K562 (cell line): ENCODE measurements around the gene NOD2. TPM values are rescaled to one million over a fixed set of nuclear protein-coding genes. Genes with fewer than 3 reads are reported as not detected.

Source experiments
- ATAC-seq: fragments of 200-7000 bp; cut with Tn5 transposase; 3 replicates; pipeline ENCODE4 v1.9.1; 2020; ENCODE audit warnings: moderate library complexity
- BruUV-seq: library from RNA; stranded (reverse); fragments of 400-500 nt; replicated peaks from 2 replicates; lab custom pipeline; 2021; lab: Mats Ljungman, UMichigan
- CTCF ChIA-PET: fragments of 300-600 bp; formaldehyde crosslinking; extraction: SDS; loops from one replicate; lab custom pipeline; 2021; ENCODE audit warnings: low intra/inter-chr PET ratio; lab: Yijun Ruan, JAX
- POLR2A ChIA-PET: fragments of 300-600, 350-650 bp; sonication (Branson Sonifier 250); formaldehyde crosslinking; extraction: SDS; loops from one replicate; lab custom pipeline; 2021; ENCODE audit warnings: antibody characterized with exemption, inconsistent platforms; lab: Yijun Ruan, JAX
- DNase-seq, 4 experiments: peaks; one replicate each; pipeline versions ENCODE4 v3.0.0 to v3.0.0-alpha.2; 2011 to 2018; ENCODE audit warnings: low spot score in 3 of 4, mixed read lengths in 3 of 4; ENCODE audit errors: extremely low read depth in 1 of 4
- FAIRE-seq: peaks from 2 replicates; lab custom pipeline; 2011; peaks lifted over from hg19 to GRCh38; lab: Jason Lieb, UNC
- H2AFZ ChIP-seq: 2 replicates; pipeline ENCODE4 v1.6.0; 2011; ENCODE audit warnings: low read depth, low read length, control low read depth, inconsistent platforms
- H3K27ac ChIP-seq: fragments of 200-600 bp; 3 replicates; pipeline ENCODE4 v1.8.0; 2011; ENCODE audit warnings: low read depth, mild to moderate bottlenecking, control low read depth, inconsistent platforms, low read length, moderate library complexity, mixed read lengths; ENCODE audit errors: extremely low read depth
- H3K27me3 ChIP-seq, 2 experiments: fragments of 300-600 bp in 1 of 2; 2 replicates in 1 of 2; 3 replicates in 1 of 2; pipeline versions ENCODE4 v1.6.0 to v1.8.0; 2011; ENCODE audit warnings: inconsistent platforms in 2 of 2, low read length in 2 of 2, mild to moderate bottlenecking in 1 of 2, mixed read lengths in 1 of 2, moderate library complexity in 1 of 2; ENCODE audit not compliant: control insufficient read depth in 2 of 2, insufficient read depth in 2 of 2
- H3K36me3 ChIP-seq: fragments of 300-600 bp; 3 replicates; pipeline ENCODE4 v1.8.0; 2011; ENCODE audit warnings: mild to moderate bottlenecking, low read length, inconsistent platforms; ENCODE audit not compliant: control insufficient read depth, insufficient read depth
- H3K4me1 ChIP-seq, 2 experiments: fragments of 200-600 bp in 1 of 2; replicated peaks in 1 of 2; 2 replicates in 1 of 2; 3 replicates in 1 of 2; pipeline versions ENCODE4 v1.5.1 to v1.8.0; 2011; ENCODE audit warnings: inconsistent platforms in 2 of 2, low read length in 2 of 2, mild to moderate bottlenecking in 1 of 2, mixed read lengths in 1 of 2, moderate library complexity in 1 of 2; ENCODE audit not compliant: control insufficient read depth in 2 of 2, insufficient read depth in 2 of 2
- H3K4me2 ChIP-seq: 2 replicates; pipeline ENCODE4 v1.6.1; 2011; ENCODE audit warnings: low read length, control low read depth, inconsistent platforms, mixed read lengths; ENCODE audit not compliant: insufficient read depth
- H3K4me3 ChIP-seq: fragments of 200-600 bp; sonication (generic), shearing (Covaris generic); 2 replicates; pipeline ENCODE4 v1.5.1; 2016; ENCODE audit warnings: control low read depth, inconsistent platforms
- H3K79me2 ChIP-seq: fragments of 200-600 bp; 3 replicates; pipeline ENCODE4 v1.8.0; 2011; ENCODE audit warnings: low read length, inconsistent platforms; ENCODE audit not compliant: control insufficient read depth, insufficient read depth
- H3K9ac ChIP-seq, 2 experiments: 2 replicates each; pipeline versions ENCODE4 v1.6.0 to v1.6.1; 2011; ENCODE audit warnings: low read depth in 2 of 2, low read length in 2 of 2, control low read depth in 1 of 2, inconsistent platforms in 1 of 2, mild to moderate bottlenecking in 1 of 2, mixed read lengths in 1 of 2; ENCODE audit not compliant: insufficient read depth in 1 of 2
- H3K9me1 ChIP-seq: one replicate; pipeline ENCODE4 v1.6.0; 2011; ENCODE audit warnings: inconsistent platforms, mild to moderate bottlenecking, low read length, moderate library complexity; ENCODE audit not compliant: control insufficient read depth, insufficient read depth
- H3K9me3 ChIP-seq: replicated peaks from 2 replicates; pipeline ENCODE4 v1.5.1; 2011; ENCODE audit warnings: low read depth, low read length, inconsistent platforms; ENCODE audit not compliant: control insufficient read depth, insufficient read depth
- H4K20me1 ChIP-seq: replicated peaks from 2 replicates; pipeline ENCODE4 v1.6.1; 2011; ENCODE audit warnings: low read length, inconsistent platforms, mixed read lengths; ENCODE audit not compliant: control insufficient read depth, insufficient read depth
- ADNP ChIP-seq: fragments of 200-800 bp; sonication (Bioruptor generic); IDR thresholded peaks from 2 replicates; pipeline ENCODE4 v1.6.1; 2016; ENCODE audit warnings: missing genetic modification characterization, missing compliant biosample characterization
- BACH1 ChIP-seq: fragments of 200-800 bp; sonication (Bioruptor generic); IDR thresholded peaks from 2 replicates; pipeline ENCODE4 v1.6.1; 2016; ENCODE audit warnings: missing genetic modification characterization, missing compliant biosample characterization
- C11orf30 ChIP-seq: fragments of 450-650 bp; IDR thresholded peaks from 2 replicates; pipeline ENCODE4 v1.6.1; 2016; ENCODE audit warnings: low read depth, mild to moderate bottlenecking
- CBFA2T3 ChIP-seq: fragments of 450-650 bp; IDR thresholded peaks from 2 replicates; pipeline ENCODE4 v1.6.1; 2017
- FOXP1 ChIP-seq: sonication (generic); formaldehyde crosslinking; IDR thresholded peaks from 2 replicates; pipeline ENCODE4 v1.8.0; 2022; ENCODE audit warnings: mild to moderate bottlenecking, missing genetic modification reagents
- HNRNPK ChIP-seq: fragments of 200-400 bp; formaldehyde crosslinking; IDR thresholded peaks from one replicate; pipeline ENCODE4 v1.6.1; 2018; ENCODE audit warnings: mild to moderate bottlenecking, low read depth, low read length; ENCODE audit not compliant: poor library complexity, severe bottlenecking
- HNRNPLL ChIP-seq: fragments of 200-400 bp; formaldehyde crosslinking; IDR thresholded peaks from 2 replicates; pipeline ENCODE4 v1.6.1; 2017; ENCODE audit warnings: low read length, low read depth, mild to moderate bottlenecking; ENCODE audit not compliant: poor library complexity, severe bottlenecking
- JUND ChIP-seq, 2 experiments: IDR thresholded peaks; 2 replicates in 1 of 2; 3 replicates in 1 of 2; pipeline ENCODE4 v1.6.1; 2011; ENCODE audit warnings: borderline replicate concordance in 2 of 2, low read depth in 2 of 2, low read length in 2 of 2, improper control_type of control experiment in 1 of 2, missing biosample characterization in 1 of 2, missing genetic modification characterization in 1 of 2, missing genetic modification reagents in 1 of 2
- NFE2L1 ChIP-seq: fragments of 450-650 bp; IDR thresholded peaks from 2 replicates; pipeline ENCODE4 v1.6.1; 2016; ENCODE audit warnings: missing genetic modification characterization, low read depth, mild to moderate bottlenecking, missing compliant biosample characterization, moderate library complexity, borderline replicate concordance
- NUFIP1 ChIP-seq: fragments of 450-650 bp; IDR thresholded peaks from 2 replicates; pipeline ENCODE4 v1.6.1; 2018; ENCODE audit not compliant: partially characterized antibody
- SMAD1 ChIP-seq: fragments of 150-350 bp; IDR thresholded peaks from 2 replicates; pipeline ENCODE4 v1.6.1; 2014; ENCODE audit warnings: low read length, low read depth; ENCODE audit not compliant: partially characterized antibody
- SMARCA4 ChIP-seq: fragments of 450-650 bp; IDR thresholded peaks from 2 replicates; pipeline ENCODE4 v1.6.1; 2016
- STAG1 ChIP-seq: sonication (generic); formaldehyde crosslinking; IDR thresholded peaks from 2 replicates; pipeline ENCODE4 v1.5.0; 2020; ENCODE audit warnings: missing genetic modification reagents, borderline replicate concordance
- STAT5B ChIP-seq: fragments of 250-450 bp; sonication (Bioruptor Pico); IDR thresholded peaks from 2 replicates; pipeline ENCODE4 v1.8.0; 2021; ENCODE audit warnings: mild to moderate bottlenecking, inconsistent platforms
- XRCC5 ChIP-seq: fragments of 200-400 bp; formaldehyde crosslinking; IDR thresholded peaks from 2 replicates; pipeline ENCODE4 v1.6.1; 2017; ENCODE audit warnings: low read depth, mild to moderate bottlenecking, low read length
- ZNF316 ChIP-seq: fragments of 450-650 bp; IDR thresholded peaks from 2 replicates; pipeline ENCODE4 v1.6.1; 2016
- ZNF444 ChIP-seq: fragments of 250-450 bp; sonication (Bioruptor Pico); IDR thresholded peaks from 2 replicates; pipeline ENCODE4 v1.4.0; 2020; ENCODE audit warnings: mild to moderate bottlenecking, moderate library complexity
- ZNF830 ChIP-seq: fragments of 250-450 bp; sonication (Bioruptor Pico); IDR thresholded peaks from 2 replicates; pipeline ENCODE4 v1.5.0; 2021; ENCODE audit warnings: mild to moderate bottlenecking
- WGBS: fragments of 100-300 bp; shearing (Covaris generic); methylation state at CpG from one replicate; pipeline ENCODE4 v1.1.6; 2016; ENCODE audit warnings: low coverage, mixed read lengths; ENCODE audit not compliant: insufficient coverage; ENCODE audit errors: missing lambda C conversion rate; 5-methylcytosine and 5-hydroxymethylcytosine counted together
- in situ Hi-C: fragments of 300-500 bp; cut with MboI; formaldehyde crosslinking; loops from 4 replicates; pipeline ENCODE4 v1.15.0; 2018; ENCODE audit warnings: inconsistent platforms, mixed read lengths
- intact Hi-C: fragments of 100-400 bp; cut with micrococcal nuclease; formaldehyde crosslinking; loops from 2 replicates; pipeline ENCODE4 v1.14.2; 2022
- polyA plus RNA-seq, 8 experiments: library from polyadenylated mRNA; depleted of rRNA in 4 of 8; stranded (reverse) in 5 of 8; unstranded in 3 of 8; fragments of >200 nt; fragmentation: Nextera tagmentation in 2 of 8; fragmentation: Illumina TruSeq in 1 of 8; extraction: Ambion mirVana in 2 of 8; extraction: Trizol in 1 of 8; gene quantifications; 2 replicates each; pipeline versions ENCODE4 v1.2.1 to v1.2.3, GENCODE V29; 2011 to 2014; ENCODE audit warnings: inconsistent platforms in 1 of 8, missing spikeins in 1 of 8
- total RNA-seq, 7 experiments: library from RNA; depleted of rRNA in 6 of 7; stranded (reverse); fragments of >200 nt in 6 of 7; fragmentation: Illumina TruSeq in 2 of 7; extraction: Trizol in 2 of 7; gene quantifications; 2 replicates each; pipeline versions ENCODE4 v1.2.1 to v1.2.3, GENCODE V29; 2011 to 2021; ENCODE audit warnings: low replicate concordance in 1 of 7
- TF ChIP-seq, protein P1 (sequence below): fragments of 450-650 bp; IDR thresholded peaks from 2 replicates; pipeline ENCODE4 v1.6.1; 2016; ENCODE audit warnings: antibody characterized with exemption
- TF ChIP-seq, protein P2 (sequence below): fragments of 450-650 bp; IDR thresholded peaks from 2 replicates; pipeline ENCODE4 v1.6.1; 2017; ENCODE audit warnings: antibody characterized with exemption, mild to moderate bottlenecking

NOD2 gene
- total and polyA plus RNA-seq, 9 of the 15 experiments (the other 6 are each of a cell fraction or from before 2014, with no cell fraction given) = 0.04 TPM; not detected in 8

DNA sequence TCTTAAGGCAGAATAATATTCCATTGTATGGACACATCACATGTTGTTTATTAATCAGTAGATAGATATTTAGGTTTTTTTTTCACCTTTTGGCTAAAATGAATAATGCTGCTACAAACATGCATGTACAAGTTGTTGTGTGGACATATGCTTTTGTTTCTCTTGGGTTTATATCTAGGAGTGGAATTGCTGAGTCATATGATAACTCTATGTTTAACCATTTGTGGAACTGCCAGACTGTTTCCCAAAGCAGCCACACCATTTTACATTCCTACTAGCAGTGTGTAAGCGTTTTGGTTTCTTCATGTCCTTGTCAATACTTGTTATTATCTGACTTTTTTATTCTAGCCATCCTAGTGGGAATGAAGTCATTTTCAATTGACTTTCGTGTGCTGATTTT lies 69.8 kb downstream of the NOD2 start:
- H3K36me3 ChIP-seq = no peaks in the 10 kb centered on the region
- BruUV-seq = no TSS peak
- DNase-seq = no peak
- no peak overlapping the region for H3K4me3 ChIP-seq
- WGBS = 4% methylated on average over 2 of the region's 2 CpGs
- H3K27ac ChIP-seq = no peak overlapping the region
- ATAC-seq = 0 out of 3 replicates have a peak, but pooled peaks have one; percentile 34
- H3K9me3 ChIP-seq = no peaks in the 10 kb centered on the region
- H4K20me1 ChIP-seq = no peaks in the 10 kb centered on the region
- no peaks in the 10 kb centered on the region for H3K79me2 ChIP-seq
- H3K4me1 ChIP-seq = peaks cover 0 to 4% of the 10 kb centered on the region in 2 experiments; a peak in 1 of 5 replicates
- H3K9me1 ChIP-seq = no peaks in the 10 kb centered on the region
- H3K4me2 ChIP-seq = no peak overlapping the region
- intact Hi-C loops (no loop called here), in situ Hi-C loops (no loop called here)
- H3K9ac ChIP-seq = no peak overlapping the region
- ChIA-PET CTCF (no interaction called here), POLR2A (no interaction called here)
- H3K27me3 ChIP-seq = no peaks in the 10 kb centered on the region
- FAIRE-seq = peak; percentile 19
- peak overlapping the region; percentile 13; the same call in 1 of the 2 replicates for H2AFZ ChIP-seq
- no peak for TF ChIP-seq CBFA2T3
- TF ChIP-seq FOXP1 = no peak
- TF ChIP-seq, protein P1, sequence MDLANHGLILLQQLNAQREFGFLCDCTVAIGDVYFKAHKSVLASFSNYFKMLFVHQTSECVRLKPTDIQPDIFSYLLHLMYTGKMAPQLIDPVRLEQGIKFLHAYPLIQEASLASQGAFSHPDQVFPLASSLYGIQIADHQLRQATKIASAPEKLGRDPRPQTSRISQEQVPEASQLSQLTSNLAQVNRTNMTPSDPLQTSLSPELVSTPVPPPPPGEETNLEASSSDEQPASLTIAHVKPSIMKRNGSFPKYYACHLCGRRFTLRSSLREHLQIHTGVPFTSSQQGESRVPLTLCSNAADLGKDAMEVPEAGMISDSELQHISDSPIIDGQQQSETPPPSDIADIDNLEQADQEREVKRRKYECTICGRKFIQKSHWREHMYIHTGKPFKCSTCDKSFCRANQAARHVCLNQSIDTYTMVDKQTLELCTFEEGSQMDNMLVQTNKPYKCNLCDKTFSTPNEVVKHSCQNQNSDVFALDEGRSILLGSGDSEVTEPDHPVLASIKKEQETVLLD = no peak
- TF ChIP-seq, protein P2, sequence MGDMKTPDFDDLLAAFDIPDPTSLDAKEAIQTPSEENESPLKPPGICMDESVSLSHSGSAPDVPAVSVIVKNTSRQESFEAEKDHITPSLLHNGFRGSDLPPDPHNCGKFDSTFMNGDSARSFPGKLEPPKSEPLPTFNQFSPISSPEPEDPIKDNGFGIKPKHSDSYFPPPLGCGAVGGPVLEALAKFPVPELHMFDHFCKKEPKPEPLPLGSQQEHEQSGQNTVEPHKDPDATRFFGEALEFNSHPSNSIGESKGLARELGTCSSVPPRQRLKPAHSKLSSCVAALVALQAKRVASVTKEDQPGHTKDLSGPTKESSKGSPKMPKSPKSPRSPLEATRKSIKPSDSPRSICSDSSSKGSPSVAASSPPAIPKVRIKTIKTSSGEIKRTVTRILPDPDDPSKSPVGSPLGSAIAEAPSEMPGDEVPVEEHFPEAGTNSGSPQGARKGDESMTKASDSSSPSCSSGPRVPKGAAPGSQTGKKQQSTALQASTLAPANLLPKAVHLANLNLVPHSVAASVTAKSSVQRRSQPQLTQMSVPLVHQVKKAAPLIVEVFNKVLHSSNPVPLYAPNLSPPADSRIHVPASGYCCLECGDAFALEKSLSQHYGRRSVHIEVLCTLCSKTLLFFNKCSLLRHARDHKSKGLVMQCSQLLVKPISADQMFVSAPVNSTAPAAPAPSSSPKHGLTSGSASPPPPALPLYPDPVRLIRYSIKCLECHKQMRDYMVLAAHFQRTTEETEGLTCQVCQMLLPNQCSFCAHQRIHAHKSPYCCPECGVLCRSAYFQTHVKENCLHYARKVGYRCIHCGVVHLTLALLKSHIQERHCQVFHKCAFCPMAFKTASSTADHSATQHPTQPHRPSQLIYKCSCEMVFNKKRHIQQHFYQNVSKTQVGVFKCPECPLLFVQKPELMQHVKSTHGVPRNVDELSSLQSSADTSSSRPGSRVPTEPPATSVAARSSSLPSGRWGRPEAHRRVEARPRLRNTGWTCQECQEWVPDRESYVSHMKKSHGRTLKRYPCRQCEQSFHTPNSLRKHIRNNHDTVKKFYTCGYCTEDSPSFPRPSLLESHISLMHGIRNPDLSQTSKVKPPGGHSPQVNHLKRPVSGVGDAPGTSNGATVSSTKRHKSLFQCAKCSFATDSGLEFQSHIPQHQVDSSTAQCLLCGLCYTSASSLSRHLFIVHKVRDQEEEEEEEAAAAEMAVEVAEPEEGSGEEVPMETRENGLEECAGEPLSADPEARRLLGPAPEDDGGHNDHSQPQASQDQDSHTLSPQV = 0 out of 2 replicates have a peak, but pooled peaks have one; percentile 23
- TF ChIP-seq BACH1 (tag) = peak; percentile 38; the same call in 1 of the 2 replicates
- no peak for TF ChIP-seq STAG1 (CRISPR knock-in tag)
- no peak for TF ChIP-seq ZNF444
- TF ChIP-seq STAT5B (CRISPR knock-in tag) = no peak
- peak; percentile 83 for TF ChIP-seq NFE2L1 (tag)
- TF ChIP-seq SMAD1 = no peak
- no peak for TF ChIP-seq HNRNPK
- TF ChIP-seq ZNF316 = peak; percentile 94
- no peak for TF ChIP-seq ZNF830 (CRISPR knock-in tag)
- no peak for TF ChIP-seq HNRNPLL
- no peak for TF ChIP-seq NUFIP1
- peak; percentile 33; the same call in 1 of the 2 replicates for TF ChIP-seq SMARCA4
- peak; percentile 89 for TF ChIP-seq C11orf30
- TF ChIP-seq XRCC5 = no peak
- TF ChIP-seq JUND (IDR thresholded peaks at IDR 0.05; ENCODE audit: borderline replicate concordance, low read depth, low read length) = no peak
- 0 out of 3 replicates have a peak, but pooled peaks have one; percentile 32 for TF ChIP-seq JUND (tag; IDR thresholded peaks at IDR 0.05; ENCODE audit: borderline replicate concordance, low read depth, low read length)
- no peak for TF ChIP-seq ADNP (tag)
